GM10266 (cell line): ENCODE measurements around the gene CPLX1.

Experiments
- DNase-seq: peaks from one replicate; pipeline ENCODE4 v3.0.0; 2012; ENCODE audit errors: extremely low spot score
- TF ChIP-seq, protein P1 (sequence below): IDR thresholded peaks from 2 replicates; pipeline ENCODE4 v1.5.1; 2012; ENCODE audit warnings: mild to moderate bottlenecking, low read depth; ENCODE audit not compliant: control insufficient read depth, insufficient read depth; ENCODE audit errors: missing control alignments

The CPLX1 gene

DNA sequence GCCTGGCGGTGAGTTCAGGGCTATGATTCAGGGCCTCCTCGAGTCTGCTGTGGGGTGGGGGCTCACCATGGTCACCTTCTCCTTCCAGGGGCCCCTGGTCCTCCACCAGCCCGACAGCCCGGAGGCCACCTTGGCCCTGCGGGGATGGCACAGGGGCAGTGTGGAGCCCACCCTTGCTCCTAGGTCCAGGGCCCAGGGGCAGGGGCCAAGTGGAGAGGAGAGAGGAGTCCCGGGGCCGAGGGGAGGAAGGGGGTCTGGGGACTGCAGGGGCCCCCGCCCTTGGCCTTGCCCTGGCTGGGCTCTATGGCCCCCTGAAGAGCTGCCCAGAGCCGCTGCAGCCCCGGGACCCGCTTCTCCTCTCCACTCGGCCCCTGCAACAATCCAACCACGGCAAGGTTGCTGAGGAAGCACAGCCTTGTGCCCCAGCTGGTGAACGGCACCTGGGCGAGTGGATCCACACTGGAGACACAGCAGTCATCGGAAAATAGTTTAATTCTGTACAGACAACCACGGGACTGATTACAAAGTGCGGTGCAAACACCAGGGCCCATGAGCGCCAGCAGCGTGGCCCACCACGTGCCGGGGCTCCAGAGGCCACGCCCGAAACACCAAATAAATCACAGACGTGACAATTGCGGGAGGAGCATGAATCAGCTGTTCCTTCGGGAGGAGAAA lies 23.0 kb upstream of the CPLX1 start:
- DNase-seq, result no peak
- TF ChIP-seq, protein P1, sequence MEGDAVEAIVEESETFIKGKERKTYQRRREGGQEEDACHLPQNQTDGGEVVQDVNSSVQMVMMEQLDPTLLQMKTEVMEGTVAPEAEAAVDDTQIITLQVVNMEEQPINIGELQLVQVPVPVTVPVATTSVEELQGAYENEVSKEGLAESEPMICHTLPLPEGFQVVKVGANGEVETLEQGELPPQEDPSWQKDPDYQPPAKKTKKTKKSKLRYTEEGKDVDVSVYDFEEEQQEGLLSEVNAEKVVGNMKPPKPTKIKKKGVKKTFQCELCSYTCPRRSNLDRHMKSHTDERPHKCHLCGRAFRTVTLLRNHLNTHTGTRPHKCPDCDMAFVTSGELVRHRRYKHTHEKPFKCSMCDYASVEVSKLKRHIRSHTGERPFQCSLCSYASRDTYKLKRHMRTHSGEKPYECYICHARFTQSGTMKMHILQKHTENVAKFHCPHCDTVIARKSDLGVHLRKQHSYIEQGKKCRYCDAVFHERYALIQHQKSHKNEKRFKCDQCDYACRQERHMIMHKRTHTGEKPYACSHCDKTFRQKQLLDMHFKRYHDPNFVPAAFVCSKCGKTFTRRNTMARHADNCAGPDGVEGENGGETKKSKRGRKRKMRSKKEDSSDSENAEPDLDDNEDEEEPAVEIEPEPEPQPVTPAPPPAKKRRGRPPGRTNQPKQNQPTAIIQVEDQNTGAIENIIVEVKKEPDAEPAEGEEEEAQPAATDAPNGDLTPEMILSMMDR, result no peak

DNA sequence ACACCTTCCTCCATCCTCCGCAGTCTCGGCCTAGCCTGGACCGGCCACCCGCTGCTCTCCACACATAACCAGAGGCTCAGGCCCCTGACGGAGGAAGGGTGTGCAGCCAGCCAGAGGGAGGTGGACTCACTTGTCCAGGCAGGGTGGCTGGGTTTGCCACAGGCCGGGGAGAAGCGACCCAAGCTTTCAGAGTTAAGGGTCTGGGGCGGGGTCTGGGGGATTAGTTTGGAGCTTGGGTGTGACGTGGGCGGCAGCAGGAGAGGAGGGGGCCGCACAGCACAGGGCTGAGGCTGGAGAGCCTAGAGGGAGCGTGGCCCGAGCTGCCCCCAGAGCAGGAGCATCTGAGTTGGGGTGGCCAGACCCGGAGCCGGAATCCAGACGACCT lies 22.4 kb upstream of the CPLX1 start:
- TF ChIP-seq, protein P1, result no peak
- DNase-seq, result no peak

DNA sequence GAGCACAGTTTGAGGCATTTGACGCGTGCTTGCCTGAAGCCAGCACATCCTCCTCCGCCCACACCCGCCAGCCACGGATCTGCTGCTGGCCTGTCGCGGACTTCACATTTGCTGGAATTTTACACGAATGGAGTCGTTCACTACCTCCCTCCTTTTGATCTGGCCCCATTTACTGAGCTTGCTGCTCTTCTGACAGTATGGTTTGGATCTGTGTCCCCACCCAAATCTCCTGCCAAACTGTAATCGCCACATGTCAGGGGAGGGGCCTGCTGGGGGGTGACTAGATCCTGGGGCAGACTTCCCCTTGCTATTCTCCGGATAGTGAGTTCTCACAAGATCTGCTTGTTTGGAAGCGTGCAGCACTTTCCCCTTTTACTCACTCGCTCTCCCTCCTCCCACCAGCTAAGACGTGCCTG lies 19.9 kb upstream of the CPLX1 start:
- TF ChIP-seq, protein P1, result no peak
- no peak for DNase-seq

DNA sequence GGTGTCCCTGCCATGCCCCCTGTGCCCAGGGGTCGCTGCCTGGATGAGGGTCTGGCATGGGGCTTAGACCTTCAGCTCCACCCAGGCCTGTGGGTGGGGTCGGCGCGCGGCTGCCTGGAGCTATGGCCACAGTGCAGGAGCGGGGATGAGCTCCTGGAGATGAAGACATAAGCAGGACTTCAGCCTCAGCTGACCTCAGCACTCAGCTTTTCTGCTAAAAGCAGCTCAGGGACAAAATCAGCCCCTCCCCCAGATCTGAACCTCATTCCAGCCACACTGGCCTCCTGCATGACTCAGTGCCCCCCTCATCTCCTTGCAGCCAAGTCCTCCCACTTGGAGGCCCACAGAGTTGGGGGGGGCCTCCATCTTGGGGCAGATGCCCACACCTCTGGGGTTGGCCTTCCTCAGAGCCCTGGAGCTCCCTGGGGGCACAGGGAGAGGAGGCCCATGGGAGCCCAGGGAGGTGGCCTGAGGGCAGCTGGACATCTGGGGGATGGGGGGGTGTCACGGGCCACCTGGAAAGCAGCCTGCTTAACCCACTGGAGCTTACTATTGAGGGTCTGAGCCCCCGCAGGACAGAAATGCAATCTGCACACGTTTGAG lies 19.4 kb upstream of the CPLX1 start:
- TF ChIP-seq, protein P1, result no peak
- no peak for DNase-seq

DNA sequence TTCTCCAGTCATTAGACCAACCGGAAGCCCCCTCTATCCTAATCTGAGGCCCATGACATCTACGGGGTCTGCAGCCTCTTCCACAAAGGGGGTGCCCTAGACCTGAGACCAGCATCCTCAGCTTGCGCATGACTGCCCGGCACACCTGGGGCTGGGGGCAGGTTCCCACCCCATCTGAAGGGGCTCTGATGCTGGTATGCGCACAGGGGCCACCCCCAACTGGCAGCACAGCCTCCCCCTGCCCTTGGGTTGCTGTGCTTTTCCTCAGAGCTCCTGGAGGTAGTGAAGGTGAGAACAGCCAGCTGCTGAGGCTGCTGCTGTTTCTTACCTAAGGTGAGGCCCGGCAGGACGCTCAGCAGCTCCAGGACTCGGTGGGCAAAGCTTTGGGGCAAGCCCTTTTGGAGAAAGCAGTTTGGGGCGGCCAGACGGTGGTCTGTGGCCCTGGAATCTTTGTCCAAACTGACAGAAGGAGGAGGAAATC lies 18.9 kb upstream of the CPLX1 start:
- DNase-seq, result no peak
- TF ChIP-seq, protein P1, result no peak

DNA sequence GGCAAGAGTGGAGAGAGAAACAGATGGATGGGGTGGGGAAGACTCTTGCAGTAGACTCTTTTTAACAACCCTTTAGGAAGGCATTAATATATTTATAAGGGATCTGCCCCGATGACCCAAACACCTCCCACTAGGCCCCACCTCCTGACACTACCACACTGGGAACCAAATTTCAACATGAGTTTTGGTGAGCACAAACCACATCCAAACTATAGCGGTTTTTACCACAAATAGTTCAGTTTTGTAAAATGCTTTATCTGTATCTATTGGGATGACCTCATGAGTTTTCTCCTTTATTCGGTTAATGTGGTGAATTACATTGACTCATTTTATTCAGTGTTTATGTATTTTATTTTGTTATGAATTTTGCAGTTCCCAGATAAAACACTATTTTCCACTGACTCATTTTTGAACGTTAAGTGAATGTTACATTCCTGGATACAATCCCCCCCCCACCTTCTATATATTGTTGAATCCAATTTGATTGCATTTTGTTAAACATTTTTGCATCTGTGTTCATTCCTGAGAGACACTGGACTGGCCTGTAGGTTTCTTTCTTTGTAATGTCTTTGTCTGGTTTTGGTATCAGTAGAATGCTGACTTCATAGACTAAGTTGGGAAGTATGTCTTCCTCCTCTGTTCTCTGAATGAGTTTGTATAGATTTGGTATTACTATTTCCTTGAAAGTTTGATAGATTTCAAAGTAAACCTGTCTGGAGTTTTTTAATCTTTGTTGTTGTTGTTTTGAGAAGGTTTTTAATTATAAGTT lies 13.9 kb upstream of the CPLX1 start:
- TF ChIP-seq, protein P1, result no peak
- DNase-seq, result no peak
